Middle frontal gyrus (tissue), 1 donor: ENCODE data around the gene RSU1.

Experiments used
- DNase-seq: peaks from one replicate; pipeline ENCODE4 v3.0.0-alpha.2; 2015; ENCODE audit warnings: low spot score; ENCODE audit errors: extremely low spot score

RSU1 gene

GRCh38 chr10:16822726-16823360 is 5.6 kb upstream of the RSU1 start:
- DNase-seq, result no peak

GRCh38 chr10:16822027-16822426 is 4.8 kb upstream of the RSU1 start:
- no peak for DNase-seq

GRCh38 chr10:16820421-16820820 is 3.2 kb upstream of the RSU1 start:
- DNase-seq, result no peak

GRCh38 chr10:16820018-16820417 is 2.8 kb upstream of the RSU1 start:
- no peak for DNase-seq

GRCh38 chr10:16819436-16819835 is 2.2 kb upstream of the RSU1 start:
- no peak for DNase-seq

- no peak for DNase-seq
Measured at GRCh38 chr10:16819026-16819425, 1.8 kb upstream of the RSU1 start.

- no peak for DNase-seq
Measured at GRCh38 chr10:16816830-16817124, 447 bp downstream of the RSU1 start.

GRCh38 chr10:16816171-16816570 is 1.1 kb downstream of the RSU1 start:
- DNase-seq, result no peak

- no peak for DNase-seq
Measured at GRCh38 chr10:16814012-16814411, 3.2 kb downstream of the RSU1 start.

- no peak for DNase-seq
Measured at GRCh38 chr10:16812676-16813075, 4.5 kb downstream of the RSU1 start.

GRCh38 chr10:16811765-16812164 is 5.5 kb downstream of the RSU1 start:
- no peak for DNase-seq

GRCh38 chr10:16811292-16811691 is 5.9 kb downstream of the RSU1 start:
- no peak for DNase-seq

GRCh38 chr10:16809074-16809718 is 8.0 kb downstream of the RSU1 start:
- peak; percentile 29 for DNase-seq

- no peak for DNase-seq
Measured at GRCh38 chr10:16804123-16804522, 13.1 kb downstream of the RSU1 start.

GRCh38 chr10:16803464-16803863 is 13.8 kb downstream of the RSU1 start:
- DNase-seq, result no peak

GRCh38 chr10:16799621-16800020 is 17.6 kb downstream of the RSU1 start:
- no peak for DNase-seq

GRCh38 chr10:16798571-16798970 is 18.7 kb downstream of the RSU1 start:
- no peak for DNase-seq

- no peak for DNase-seq
Measured at GRCh38 chr10:16795410-16796073, 21.7 kb downstream of the RSU1 start.

- no peak for DNase-seq
Measured at GRCh38 chr10:16794005-16794404, 23.2 kb downstream of the RSU1 start.

- no peak for DNase-seq
Measured at GRCh38 chr10:16792675-16793074, 24.5 kb downstream of the RSU1 start.

GRCh38 chr10:16789765-16790164 is 27.5 kb downstream of the RSU1 start:
- no peak for DNase-seq

GRCh38 chr10:16789261-16789660 is 28.0 kb downstream of the RSU1 start:
- DNase-seq, result no peak

GRCh38 chr10:16788778-16789177 is 28.4 kb downstream of the RSU1 start:
- DNase-seq, result no peak
